ENCODE data around the gene PYGL.

GRCh38 chr14:50931559-50931958 lies 12.7 kb downstream of the PYGL start:
- no peak for TF ChIP-seq POLR2A (IDR thresholded peaks at IDR 0.05; ENCODE audit: low read depth, low read length)
- TF ChIP-seq TAF1 (IDR thresholded peaks at IDR 0.05; ENCODE audit: borderline replicate concordance, low read depth, low read length) = no peak
- TF ChIP-seq POLR2AphosphoS5 (IDR thresholded peaks at IDR 0.05; ENCODE audit: low read depth, low read length) = no peak

All from GM12892 (cell line).